CD4-positive, alpha-beta T cell treated with Interleukin-4 for 1 hour (primary cell): ENCODE data around the gene METRN.
A peak's percentile ranks its signal among the peaks of the same experiment; 100 is the strongest.

Source experiments
- DNase-seq, 2 donors: peaks; one replicate each; pipeline ENCODE4 v3.0.0-alpha.2; 2020 to 2022

METRN gene

DNA sequence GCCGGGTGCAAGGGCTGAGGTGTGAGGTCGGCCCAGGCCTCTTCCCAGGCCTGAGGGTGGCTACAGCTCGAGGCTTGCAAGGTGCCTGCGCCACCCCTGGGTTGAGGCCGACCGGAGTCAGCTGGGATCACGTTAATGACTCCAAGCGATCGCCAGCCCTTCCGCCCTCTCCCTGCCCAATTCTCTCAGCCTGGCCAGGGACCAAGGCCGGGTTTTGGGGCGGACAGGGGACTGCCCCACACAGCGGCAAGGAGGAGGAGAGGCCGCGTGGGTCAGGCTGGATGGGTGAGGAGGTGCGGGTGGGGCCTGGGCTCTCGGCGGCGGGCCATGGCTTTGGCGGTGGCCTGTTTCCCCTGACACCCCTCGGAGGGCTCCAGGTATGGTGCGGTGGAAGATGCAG is 21.6 kb upstream of the METRN start:
- no peak for DNase-seq

DNA sequence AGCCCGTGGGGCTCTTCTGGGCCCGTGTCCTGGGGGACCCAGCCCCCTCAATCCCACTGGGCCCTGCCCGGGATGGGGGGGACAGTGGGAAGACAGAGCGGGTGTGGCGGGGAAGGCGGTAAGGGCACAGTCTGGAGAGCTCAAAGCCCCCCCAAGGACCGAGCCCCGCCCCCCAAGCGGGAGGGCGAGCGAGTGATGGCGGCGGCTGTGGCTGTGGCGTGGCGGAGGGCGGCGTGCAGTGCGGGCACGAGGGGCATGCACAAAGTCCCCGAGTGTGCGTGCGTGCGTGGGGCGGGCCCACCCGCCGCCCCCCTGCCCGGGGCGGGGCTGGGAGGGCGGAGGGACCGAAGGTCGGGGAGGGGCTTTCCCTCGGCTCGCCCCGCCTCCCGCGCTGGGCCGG is 21.2 kb upstream of the METRN start:
- peak in 1 of 2 donors; percentile 30 for DNase-seq

DNA sequence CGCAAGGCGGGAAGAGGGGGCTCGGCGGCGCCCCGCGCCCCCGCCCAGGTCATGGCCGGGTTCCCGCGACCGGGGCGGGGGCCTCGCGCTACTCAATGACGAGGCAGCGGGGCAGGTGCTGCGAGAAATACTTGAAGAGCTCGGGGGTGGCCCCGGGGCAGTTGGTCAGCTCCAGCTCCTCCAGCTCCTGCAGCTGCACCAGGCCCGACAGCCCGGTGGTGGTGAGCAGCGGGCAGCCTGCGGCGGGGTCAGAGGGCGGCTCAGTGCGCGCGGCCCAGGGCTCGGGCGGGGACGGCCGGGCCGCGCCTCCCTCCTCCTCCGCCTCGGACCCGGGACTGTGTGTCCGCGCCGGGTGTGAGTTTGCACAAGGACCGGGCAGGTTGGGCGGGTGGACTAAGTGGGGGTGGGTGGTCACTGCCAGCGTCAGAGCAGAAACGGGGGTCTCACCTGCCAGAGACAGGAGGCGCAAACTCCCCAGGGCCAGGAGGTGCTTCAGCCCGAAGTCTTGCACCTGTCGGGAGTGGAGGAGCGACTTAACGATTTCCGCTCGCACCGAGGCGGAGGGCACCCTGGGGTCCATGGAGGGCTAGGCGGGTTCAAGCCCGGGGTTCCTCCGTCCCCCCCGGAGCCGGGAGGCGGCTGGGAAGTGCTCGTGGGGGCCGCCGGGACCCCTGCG is 20.6 kb upstream of the METRN start:
- no peak for DNase-seq

DNA sequence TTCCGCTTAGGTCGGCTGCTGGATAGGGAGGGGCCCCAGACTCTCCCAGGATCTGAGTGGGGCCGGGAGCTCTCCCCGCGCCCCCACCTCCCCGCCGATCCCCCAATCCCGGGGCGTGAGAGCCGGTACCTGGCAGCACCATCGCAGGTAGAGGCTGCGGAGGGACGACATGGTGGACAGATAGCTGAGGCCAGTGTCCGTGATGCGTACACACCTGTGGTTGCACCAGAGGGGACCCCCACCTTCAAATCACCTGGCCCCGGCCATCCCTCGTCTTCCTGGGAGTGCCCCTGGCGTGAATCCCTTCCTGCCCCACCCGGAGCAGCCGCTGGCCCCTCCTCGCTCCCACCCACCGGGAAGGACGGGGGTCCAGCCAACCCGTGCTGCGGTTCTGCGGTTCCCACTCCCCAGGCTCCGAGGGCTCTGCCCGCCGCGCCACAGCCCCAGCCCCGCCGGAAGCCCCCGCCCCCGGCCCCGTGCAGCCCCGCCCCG is 20.0 kb upstream of the METRN start:
- no peak for DNase-seq

DNA sequence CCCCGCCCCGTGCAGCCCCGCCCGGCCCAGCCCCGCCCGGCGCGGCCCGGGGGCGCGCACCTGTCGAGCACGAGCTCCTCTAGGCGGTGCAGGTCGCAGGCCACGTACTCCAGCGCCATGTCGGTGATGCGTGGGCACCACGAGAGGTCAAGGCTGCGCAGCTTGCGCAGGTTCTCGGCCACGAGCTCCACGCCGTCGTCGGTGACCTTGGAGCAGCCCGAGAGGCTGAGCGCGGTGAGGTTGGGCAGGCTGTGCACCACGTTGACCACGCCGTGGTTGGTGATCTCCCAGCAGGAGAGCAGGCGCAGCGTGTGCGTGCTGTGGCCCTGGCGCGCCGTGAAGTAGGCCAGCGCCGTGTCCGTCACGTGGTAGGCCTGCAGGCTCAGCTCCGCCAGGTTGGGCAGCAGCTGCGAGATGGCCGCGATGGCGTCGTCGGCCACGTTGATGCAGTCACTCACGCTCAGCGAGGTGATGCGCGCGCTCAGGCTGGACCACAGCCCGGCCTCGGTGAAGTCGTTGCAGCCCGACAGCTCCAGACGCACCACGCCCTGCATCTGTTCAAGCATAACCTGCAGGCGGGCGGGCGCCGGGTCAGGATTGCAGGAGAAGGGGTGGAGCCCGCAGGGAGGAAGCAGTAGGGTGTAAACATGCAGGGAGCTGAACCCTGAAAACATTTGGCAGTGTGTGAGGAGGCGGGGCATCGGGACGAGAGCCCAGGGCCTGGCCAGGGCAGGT is 19.4 kb upstream of the METRN start:
- peak; percentile 60 to 73 for DNase-seq

DNA sequence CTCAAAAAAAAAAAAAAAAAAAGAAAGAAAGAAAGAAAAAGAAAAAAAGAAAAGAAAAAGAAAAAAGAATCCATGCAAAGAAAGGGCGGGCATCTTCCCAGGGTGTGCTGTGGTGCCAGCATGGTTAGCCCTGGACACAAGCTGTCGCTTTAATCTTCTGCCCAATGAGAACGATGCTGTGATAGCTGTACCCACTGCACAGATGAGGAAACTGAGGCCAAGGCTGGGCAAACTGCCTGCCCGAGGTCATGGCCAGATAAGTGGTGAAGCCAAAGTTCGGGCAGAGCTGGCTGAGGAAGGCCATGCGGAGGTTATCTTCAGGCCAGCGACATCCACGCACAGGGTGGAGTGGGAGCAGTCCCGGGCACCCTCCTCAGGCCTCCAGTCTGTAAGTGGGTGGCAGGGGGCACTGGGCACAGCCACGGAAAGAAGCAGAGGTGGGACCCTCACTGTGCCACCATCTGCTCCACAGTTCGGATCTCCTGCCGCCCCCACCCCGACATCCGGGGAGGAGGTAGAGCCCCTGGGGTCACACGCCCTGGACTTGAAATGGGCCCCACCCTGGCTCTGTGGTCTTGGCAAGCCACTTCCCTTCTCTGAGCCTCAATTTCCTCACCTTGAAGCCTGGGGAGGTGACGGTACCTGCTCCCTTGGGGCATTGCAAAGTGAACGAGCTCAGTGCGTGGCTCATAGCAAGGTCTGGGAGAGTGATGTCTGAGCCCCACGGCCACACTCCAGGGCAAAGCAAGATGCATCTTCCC is 15.8 kb upstream of the METRN start:
- no peak for DNase-seq

DNA sequence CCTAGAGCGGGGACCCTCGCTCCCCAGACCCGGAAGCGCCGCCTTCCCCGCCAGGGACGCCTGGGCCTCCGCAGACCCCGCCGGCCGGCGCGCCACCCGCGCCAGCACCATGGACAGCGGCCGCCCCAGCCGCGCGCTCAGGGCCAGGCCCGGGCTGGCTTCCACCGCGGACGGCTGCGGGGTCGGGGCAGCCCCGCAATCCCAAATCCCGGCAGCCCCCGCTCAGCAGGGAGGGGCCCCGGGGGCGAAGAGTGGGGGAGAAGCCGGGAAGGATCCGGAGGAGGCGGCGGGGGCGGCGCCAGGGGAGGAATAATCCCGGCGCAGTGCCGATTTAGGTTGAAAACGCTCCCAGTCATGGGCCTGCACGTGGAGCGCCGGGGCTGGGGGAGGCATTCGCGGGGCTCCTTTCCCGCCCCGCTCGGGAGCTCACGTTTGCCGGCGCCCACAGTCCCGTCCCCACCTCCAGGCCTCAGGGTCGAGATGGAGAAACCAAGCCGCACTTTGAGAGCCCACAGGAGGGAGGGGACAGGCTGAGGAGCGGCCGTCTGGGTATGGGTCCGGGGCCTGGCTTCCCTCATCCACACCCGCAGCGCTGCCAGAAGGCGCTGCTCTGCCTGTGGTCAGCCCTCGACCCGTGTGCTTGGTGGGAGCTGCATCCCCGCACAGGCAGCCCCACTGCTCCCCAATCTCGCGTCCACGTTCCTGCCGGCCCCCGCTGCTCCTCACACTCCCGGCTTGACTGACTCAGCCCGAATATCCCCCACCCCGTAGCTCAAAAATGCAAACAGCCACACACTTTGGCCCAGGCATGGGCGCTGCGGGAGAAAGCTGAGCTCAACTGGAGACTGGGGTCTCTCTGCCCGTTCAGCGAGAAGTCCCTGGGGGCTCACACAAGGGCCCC is 14.0 kb upstream of the METRN start:
- DNase-seq, result peak in 1 of 2 donors; percentile 52

DNA sequence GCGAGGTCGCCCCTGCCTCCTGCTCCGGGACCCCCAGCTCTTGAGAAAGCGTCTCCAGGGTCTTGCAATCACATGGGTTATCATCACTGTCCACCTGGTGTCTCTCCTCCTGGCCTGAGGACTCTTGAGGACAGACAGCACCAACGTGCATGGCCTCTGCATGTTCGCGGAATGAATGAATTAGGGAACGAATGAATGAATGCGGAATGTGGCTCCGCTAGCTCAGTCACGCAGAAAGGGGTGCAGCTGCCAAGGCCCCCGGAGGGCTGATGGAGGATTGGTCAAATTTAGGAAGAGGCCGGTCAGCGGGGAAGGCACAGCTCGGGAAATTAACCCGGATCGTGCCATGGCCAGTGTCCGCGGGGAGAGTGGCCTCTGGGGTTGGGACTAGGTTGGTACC is 12.6 kb upstream of the METRN start:
- no peak for DNase-seq

DNA sequence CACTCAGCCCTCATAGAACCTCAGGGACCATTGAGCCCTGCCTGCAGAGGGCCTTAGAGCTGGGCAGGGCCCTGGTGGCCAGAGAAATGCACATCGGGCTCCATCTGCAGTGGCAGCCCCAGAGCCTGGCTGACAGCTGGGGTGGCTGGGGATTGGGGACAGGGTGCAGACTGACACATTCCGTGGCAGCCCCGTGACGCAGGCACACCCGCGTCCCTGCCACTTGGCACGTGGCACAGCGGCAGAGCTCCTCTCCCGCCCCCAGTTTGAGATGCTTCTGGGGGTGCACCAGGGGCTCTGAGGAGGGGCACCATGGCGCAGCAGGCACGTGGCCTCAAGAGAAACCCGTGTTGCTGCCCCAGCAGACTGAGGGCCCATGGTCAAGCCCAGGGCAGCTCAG is 11.5 kb upstream of the METRN start:
- DNase-seq, result no peak

DNA sequence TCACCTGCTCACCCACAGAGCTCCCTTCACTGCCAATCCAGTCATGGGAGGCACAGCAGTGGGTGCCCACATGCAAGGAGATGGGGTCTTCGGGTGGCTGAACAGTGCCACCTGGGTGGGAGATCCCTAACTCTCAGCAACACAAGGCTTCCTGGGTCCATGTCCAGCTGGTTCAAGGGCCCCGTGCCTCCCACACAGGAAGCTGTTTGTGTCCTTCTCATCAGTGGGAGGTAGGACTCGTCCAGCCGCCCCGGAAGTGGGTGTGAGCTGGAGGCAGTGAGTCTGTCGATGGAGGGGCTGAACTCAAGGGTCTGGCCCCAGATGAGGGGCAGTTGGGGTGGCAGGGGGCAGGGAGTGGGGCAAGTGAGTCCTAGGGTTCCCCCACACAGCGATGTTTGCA is 10.9 kb upstream of the METRN start:
- no peak for DNase-seq

DNA sequence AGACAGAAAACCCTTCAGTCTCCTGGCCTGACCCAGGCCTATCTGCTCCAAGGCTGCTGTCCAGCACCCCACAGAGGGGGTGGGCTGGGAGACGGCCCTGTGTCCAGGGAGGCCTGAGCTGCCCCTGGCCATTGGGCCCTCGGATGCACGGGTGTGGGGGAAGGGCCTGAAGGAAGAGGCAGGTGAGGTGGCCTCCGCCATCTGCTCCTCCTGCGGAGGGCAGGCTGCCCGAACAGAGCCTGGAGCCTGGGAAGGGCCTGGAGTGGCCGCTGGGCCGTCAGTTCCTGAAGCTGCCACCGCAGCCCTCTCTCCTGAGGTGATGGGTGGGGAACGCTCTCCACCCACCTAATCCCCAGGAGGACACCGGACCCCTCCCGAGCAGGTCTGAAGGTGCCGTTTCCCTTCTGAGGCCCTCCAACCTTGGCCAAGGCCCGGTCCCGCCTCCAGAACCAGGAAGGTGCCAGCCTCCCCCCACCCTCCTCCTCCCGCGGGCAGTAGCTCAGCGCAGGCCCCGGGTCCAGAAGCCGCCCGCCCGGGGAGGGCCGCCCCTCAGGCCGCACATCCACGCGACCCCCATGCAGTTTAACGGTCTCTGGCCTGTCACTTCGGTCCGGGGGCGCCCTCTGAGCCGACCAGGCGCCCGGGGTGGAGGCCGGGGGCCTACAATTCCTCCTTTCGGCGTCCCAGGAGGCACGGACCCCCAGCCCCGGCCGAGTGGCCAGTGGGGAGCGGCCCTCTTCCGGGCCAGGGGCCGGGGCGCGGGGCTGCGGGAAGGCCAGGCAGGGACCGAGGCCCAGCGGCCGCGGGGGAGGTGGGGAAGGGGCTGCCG is 10.2 kb upstream of the METRN start:
- no peak for DNase-seq

DNA sequence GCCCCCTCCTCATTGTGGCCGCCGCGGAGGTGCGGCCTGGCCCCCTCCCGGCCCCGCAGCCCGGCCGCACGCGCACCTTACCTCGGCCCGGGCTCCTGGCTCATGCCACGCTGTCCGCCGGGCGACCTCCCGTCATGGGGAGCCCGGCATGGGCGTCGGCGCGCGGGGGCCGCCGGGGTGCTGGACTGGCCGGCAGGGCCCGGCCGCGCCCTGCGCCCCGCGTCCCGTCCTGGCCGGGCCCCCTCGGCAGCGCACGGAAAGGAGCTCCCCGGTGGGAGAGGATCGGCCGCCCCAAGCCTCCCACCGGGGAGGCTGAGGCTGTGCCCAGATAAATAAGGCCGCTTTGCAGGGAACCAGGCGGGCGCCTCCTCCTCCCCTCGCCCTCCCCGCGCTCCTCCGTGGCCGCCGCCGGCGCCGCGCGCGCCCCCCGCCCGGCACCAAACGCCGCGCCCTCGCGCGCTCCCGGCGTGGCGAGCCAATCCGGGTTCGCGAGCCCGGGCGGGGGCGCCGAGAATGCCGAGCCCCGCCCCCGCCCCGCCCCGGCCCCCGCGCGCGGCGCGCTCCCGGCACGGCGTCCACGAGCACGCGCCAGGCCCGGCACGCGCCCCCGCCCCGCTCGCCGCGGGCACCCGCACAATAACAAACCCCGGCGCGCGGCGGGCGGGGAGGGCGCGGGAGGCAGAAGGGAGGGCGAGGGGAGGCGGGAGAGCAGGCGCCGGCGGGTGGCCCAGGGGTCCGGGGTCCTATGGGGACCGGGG is 9.3 kb upstream of the METRN start, which contains the start of gene FBXL16:
TSS of gene FBXL16 (minus strand) at position 371 of the 758 bp plus-strand sequence. CDS start 8,396 bp downstream, outside the sequence.
- no peak for DNase-seq

DNA sequence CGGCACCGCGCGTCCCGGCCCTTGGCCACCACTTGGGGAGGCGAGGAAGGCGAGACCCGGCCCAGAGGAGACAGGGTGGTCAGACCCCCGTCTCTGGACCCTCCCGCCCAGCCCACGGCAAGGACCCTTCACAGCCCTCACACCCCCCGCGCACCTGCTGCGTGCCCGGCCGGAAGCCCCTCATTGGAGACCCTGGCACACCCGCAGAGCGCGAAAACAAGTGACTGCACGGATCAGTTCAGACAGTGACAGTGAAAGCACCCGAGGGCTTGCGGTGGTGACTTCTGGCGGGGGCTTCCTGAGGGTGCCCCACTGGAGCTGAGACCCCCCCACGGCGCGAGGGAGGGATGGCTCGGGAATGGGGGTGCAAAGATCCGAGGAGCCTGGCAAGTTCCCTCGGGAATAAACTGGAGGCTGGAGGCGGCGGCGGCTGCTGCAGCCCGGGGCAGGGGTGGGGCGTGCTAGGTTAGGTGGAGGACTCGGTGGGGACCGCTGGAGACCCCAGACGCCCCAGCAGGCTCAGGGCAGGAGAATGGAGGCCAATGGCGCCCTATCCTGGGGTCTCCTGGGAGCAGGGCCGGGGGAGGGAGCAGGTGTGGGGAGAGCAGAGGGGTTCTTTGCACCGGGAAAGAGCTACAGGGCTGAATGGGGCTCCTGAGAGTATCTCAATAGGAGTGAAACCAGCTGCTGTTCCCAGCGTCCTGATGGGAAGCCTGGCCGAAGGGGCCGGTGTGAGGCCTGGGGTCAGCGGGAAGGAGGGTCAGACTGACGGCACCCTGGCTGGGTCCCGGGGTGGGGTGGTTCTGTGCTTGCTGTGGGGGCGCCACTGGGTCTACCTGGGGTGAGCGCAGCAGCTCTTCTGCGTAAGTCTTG is 8.5 kb upstream of the METRN start:
- DNase-seq, result no peak

DNA sequence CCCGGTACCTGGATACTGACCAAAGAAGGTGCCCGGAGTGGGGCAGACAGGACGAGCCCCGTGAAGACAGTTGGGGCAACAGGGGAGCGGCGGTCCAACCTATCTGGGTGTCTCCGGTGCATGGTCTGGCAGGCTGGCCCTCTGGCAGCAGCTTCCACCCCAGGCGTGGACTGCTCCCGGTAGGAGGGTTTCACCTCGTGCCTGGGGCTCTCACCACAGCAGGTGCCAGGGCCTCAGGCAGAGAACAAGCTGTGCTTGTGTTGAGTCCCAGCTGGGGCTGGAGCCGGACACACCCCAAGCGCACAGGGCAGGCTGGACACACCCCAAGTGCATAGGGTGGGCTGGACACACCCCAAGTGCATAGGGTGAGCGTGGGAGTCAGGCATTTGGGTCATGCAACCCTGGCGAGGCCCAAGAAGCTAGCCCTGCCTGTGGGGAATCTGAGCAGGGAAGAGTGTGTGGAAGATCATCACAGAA is 7.8 kb upstream of the METRN start:
- DNase-seq, result no peak

DNA sequence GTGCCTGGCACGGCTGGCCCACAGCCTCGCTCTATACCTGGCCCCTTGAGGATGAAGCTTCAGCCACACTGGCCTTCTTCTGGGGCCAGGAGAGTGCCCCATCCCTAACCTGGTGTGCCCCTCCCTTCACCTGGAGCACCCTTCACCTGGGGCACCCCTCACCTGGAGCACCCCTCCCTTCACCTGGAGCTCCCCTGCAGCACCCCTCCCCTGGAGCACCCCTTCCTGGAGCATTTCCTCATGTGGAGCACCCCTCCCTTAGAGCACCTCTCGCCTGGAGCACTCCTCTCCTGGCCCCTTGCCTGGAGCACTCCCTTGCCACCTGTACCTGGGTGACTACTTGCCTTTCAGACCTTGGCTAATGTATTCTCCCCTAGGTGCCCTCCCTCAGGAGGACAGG is 6.9 kb upstream of the METRN start:
- no peak for DNase-seq

DNA sequence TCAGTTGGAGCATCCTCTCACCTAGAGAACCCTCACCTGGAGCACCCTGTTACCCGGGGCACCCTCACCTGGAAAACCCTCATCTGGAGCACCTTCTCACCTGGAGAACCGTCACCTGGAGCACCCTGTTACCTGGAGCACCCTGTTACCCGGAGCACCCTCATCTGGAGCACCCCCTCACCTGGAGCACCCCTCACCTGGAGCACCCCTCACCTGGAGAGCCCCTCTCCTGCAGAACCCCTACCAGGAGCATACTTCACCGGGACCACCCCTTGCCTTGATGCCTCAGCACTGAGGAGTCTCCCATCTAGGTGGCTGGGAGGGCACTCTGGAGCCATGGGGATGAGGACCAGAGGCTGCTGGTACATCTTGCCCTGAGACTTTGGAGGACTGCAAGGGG is 6.0 kb upstream of the METRN start:
- no peak for DNase-seq

DNA sequence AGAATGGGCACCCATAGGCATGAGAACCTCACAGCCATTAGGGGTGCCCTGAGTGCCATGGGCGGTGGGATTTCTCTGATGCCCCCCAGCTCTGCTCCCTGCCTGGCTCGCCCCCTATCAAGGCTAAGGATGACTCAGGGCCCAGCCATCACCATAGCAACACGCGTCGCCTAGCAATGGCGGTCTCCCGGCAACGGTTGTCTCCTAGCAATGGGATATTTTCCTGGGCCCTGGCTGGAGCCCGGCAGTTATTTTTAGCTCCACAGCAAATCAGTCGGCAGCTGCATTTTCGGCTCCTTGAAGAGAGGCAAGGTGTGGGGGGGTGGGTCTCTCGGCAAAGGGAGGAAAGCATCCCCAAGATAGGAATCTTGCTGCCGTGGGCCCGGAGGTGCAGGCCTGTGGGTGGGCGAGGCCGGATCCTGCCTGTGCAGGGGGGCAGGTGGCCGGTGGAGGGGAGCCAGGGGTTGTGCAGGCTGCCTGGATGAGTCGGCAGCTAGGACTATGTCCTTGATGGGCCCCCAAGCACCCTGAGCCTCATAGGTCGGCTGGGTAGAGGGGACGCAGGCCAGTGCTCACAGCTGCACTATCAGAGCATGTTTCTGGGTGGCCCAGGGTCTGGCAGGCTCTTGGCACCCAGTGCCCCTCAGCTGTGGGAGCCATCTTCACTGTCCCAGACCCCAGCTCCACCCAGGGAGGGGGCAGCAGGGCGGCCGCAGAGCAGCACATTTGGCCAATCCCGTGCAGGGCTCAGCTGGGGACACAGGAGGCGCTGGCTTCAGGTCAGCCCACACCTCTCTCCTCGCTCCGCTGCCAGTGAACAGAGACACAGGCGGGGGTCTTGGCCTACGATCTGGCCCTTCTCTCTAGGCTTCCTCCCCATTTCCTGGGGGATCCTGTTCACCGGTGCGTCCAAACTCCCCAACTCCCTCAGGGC is 5.1 kb upstream of the METRN start:
- DNase-seq, result no peak

DNA sequence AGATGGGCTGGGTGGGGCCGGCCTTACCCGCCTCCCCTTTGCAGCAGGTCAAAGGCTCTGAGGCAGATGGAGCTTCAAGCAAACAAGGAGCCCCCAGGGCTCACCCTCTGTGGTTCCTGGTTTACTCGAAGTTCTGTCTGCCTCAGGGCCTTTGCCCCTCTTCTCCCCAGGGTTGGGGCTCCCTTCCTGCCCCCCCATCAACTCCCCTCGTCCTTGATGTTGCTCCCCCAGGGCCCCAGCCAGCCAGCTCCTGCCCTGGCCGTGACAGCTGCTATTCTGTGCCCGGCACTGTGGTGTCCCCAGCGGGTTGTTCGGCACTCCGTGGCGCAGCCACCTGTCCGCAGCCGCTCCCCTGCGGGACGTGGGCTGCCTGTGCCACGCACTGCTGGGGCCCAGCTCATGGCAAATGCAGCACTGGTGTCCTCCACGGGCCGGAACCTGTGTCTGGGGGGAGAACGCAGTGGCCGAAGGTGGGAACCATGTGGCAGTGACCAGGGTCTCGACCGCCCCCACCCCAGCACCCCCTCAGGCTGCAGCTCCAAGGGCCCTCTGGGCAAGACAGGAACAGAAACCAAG is 4.3 kb upstream of the METRN start:
- DNase-seq, result no peak
